Measurements from ENCODE around the gene FUT7.
A peak's percentile ranks its signal among the peaks of the same experiment; 100 is the strongest.
"Not testable (repeated sequence)": the region's sequence is repeated elsewhere in the genome, so short reads cannot be mapped to it uniquely, and the experiment has no call there.

Gene FUT7

GRCh38 chr9:137066096-137066861, 34.4 kb upstream of the FUT7 start:
- H3K9me3 ChIP-seq: no peaks in the 10 kb centered on the region
- no peaks in the 10 kb centered on the region for H3K27me3 ChIP-seq
- H3K36me3 ChIP-seq: peaks cover 39% of the 10 kb centered on the region
- no peak for TF ChIP-seq CTCF (IDR thresholded peaks at IDR 0.05; ENCODE audit: low read depth, low read length)
- no peak overlapping the region for H3K4me3 ChIP-seq (ENCODE audit: low read depth, low read length)
- peaks cover 12% of the 10 kb centered on the region for H3K4me1 ChIP-seq
- no peak for DNase-seq

DNA sequence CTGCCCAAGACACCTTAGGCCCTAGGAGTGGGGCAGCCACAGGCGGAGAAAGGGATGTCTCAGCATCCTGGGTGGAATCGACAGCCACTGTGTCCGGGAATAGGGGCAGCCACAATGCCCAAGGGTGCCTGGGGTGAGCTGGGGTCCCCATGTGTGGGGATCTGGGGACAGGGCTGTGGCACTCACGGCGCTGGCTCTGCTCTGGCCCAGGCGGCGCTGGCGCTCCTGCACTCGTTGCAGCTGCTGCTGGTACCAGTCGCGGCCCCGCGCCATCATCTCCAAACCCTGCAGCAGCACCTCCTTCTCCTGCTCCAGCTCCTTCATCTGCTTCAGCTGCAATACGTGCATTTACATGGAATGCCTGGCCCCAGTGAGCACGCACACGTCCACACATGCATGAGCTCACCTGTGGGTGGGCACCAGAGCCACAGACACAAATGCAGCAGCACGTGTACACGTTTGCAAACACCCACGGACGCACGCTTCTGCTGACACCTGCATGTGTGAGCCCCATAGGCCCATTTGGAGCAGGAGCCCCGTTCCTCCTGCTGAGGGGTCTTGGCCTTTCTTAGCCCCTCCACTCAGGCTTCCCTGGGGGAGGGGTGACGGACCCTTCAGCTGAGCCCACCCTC, 33.6 kb upstream of the FUT7 start:
- Histone ChIP-seq H3K4me1 (peaks cover 6% of the 10 kb centered on the region), H3K4me3 (ENCODE audit: low read depth, low read length) (no peak overlapping the region), H3K9me3 (no peaks in the 10 kb centered on the region), H3K27me3 (no peaks in the 10 kb centered on the region), H3K36me3 (peaks cover 39% of the 10 kb centered on the region)
- DNase-seq: no peak
- no peak for TF ChIP-seq CTCF (IDR thresholded peaks at IDR 0.05; ENCODE audit: low read depth, low read length)

- Histone ChIP-seq H3K36me3 (peaks cover 39% of the 10 kb centered on the region), H3K4me3 (ENCODE audit: low read depth, low read length) (no peak overlapping the region), H3K9me3 (no peaks in the 10 kb centered on the region), H3K4me1 (peaks cover 6% of the 10 kb centered on the region), H3K27me3 (no peaks in the 10 kb centered on the region)
- TF ChIP-seq CTCF (IDR thresholded peaks at IDR 0.05; ENCODE audit: low read depth, low read length): no peak
- no peak for DNase-seq
Measured at GRCh38 chr9:137064880-137065164, 32.9 kb upstream of the FUT7 start.

GRCh38 chr9:137064027-137064879, 32.4 kb upstream of the FUT7 start:
- Histone ChIP-seq H3K27me3 (no peaks in the 10 kb centered on the region), H3K4me3 (ENCODE audit: low read depth, low read length) (no peak overlapping the region), H3K36me3 (peaks cover 39% of the 10 kb centered on the region), H3K9me3 (no peaks in the 10 kb centered on the region), H3K4me1 (peaks cover 6% of the 10 kb centered on the region)
- DNase-seq: peak; percentile 80
- TF ChIP-seq CTCF (IDR thresholded peaks at IDR 0.05; ENCODE audit: low read depth, low read length): peak; percentile 81

GRCh38 chr9:137063311-137064026, 31.6 kb upstream of the FUT7 start:
- H3K4me1 ChIP-seq: peaks cover 6% of the 10 kb centered on the region
- no peaks in the 10 kb centered on the region for H3K9me3 ChIP-seq
- H3K4me3 ChIP-seq (ENCODE audit: low read depth, low read length): no peak overlapping the region
- no peak for DNase-seq
- TF ChIP-seq CTCF (IDR thresholded peaks at IDR 0.05; ENCODE audit: low read depth, low read length): no peak
- peaks cover 39% of the 10 kb centered on the region for H3K36me3 ChIP-seq
- H3K27me3 ChIP-seq: no peaks in the 10 kb centered on the region

- H3K27me3 ChIP-seq; H3K4me1 ChIP-seq; H3K4me3 ChIP-seq (ENCODE audit: low read depth, low read length); H3K9me3 ChIP-seq; DNase-seq: not testable (repeated sequence)
- H3K36me3 ChIP-seq: peaks cover 37% of the 10 kb centered on the region
Measured at GRCh38 chr9:137062798-137063197, 30.9 kb upstream of the FUT7 start.
